Central memory CD8-positive, alpha-beta T cell (primary cell): ENCODE results near the gene NUP188.

Experiments used
- ATAC-seq: fragments of 150-1000 bp; cut with Tn5 transposase; replicated peaks from 2 replicates; pipeline ENCODE4 v1.10.0; 2022; ENCODE audit warnings: mild to moderate bottlenecking, moderate FRiP score, moderate number of reproducible peaks; ENCODE audit not compliant: poor library complexity, severe bottlenecking; ENCODE audit errors: extremely low read depth
- DNase-seq, 2 donors: peaks; one replicate each; pipeline ENCODE4 v3.0.0; 2021; ENCODE audit warnings: low spot score in 2 of 2
- H3K27ac Mint-ChIP-seq: one replicate; pipeline ENCODE4 v1.8.0; 2022; ENCODE audit warnings: low read depth, mild to moderate bottlenecking, moderate library complexity, mixed read lengths
- H3K27me3 Mint-ChIP-seq: one replicate; pipeline ENCODE4 v1.8.0; 2022; ENCODE audit warnings: mixed read lengths
- H3K36me3 Mint-ChIP-seq: one replicate; pipeline ENCODE4 v1.8.0; 2022; ENCODE audit warnings: mild to moderate bottlenecking, moderate library complexity, mixed read lengths; ENCODE audit not compliant: insufficient read depth
- H3K4me1 Mint-ChIP-seq: one replicate; pipeline ENCODE4 v1.8.0; 2022; ENCODE audit warnings: mixed read lengths
- H3K4me3 Mint-ChIP-seq: one replicate; pipeline ENCODE4 v1.8.0; 2022; ENCODE audit warnings: mild to moderate bottlenecking, moderate library complexity, mixed read lengths
- H3K9me3 Mint-ChIP-seq: one replicate; pipeline ENCODE4 v1.8.0; 2022; ENCODE audit warnings: mixed read lengths

Gene NUP188

GRCh38 chr9:128919402-128920089, 28.0 kb upstream of the NUP188 start:
- H3K4me1 Mint-ChIP-seq: no peaks in the 10 kb centered on the region
- H3K4me3 Mint-ChIP-seq: no peak overlapping the region
- no peaks in the 10 kb centered on the region for H3K9me3 Mint-ChIP-seq
- no peak for ATAC-seq
- peaks cover 29% of the 10 kb centered on the region for H3K36me3 Mint-ChIP-seq
- no peaks in the 10 kb centered on the region for H3K27me3 Mint-ChIP-seq
- H3K27ac Mint-ChIP-seq: peak overlapping the region; percentile 59
- no peak for DNase-seq

GRCh38 chr9:128920381-128921058, 27.0 kb upstream of the NUP188 start, which contains the start of gene PHYHD1:
Gene PHYHD1 (plus strand): TSS chr9:128920982. CDS start chr9:128922324, 1,342 bp downstream.
- Mint-ChIP-seq H3K27me3 (no peaks in the 10 kb centered on the region), H3K4me1 (no peaks in the 10 kb centered on the region), H3K27ac (no peak within 1 kb of the TSS), H3K9me3 (no peaks in the 10 kb centered on the region), H3K36me3 (peaks cover 29% of the 10 kb centered on the region), H3K4me3 (no peak within 1 kb of the TSS)
- ATAC-seq (no peak), DNase-seq (no peak)

GRCh38 chr9:128921881-128922763, 25.4 kb upstream of the NUP188 start:
- H3K36me3 Mint-ChIP-seq: peaks cover 17% of the 10 kb centered on the region
- peaks cover 4% of the 10 kb centered on the region for H3K4me1 Mint-ChIP-seq
- H3K4me3 Mint-ChIP-seq: no peak overlapping the region
- H3K27ac Mint-ChIP-seq: no peak overlapping the region
- H3K9me3 Mint-ChIP-seq: no peaks in the 10 kb centered on the region
- DNase-seq (no peak), ATAC-seq (no peak)
- H3K27me3 Mint-ChIP-seq: no peaks in the 10 kb centered on the region

DNA sequence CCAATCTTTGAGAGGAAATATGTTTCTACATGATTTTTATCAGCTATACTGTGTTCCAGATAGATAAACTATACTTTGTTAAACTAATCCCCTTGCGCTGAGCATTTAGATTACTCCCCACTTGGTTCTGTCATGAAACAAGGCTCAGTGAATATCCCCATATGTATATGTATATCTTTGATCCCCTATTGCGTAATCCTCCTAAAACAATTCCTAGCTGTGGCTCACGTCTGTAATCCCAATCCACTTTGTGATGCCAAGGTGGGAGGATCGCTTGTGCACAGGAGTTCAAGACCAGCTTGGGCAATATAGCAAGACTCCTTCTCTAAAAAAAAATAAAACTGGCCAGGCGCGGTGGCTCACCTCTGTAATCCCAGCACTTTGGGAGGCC, 24.0 kb upstream of the NUP188 start:
- no peak overlapping the region for H3K4me3 Mint-ChIP-seq
- no peaks in the 10 kb centered on the region for H3K9me3 Mint-ChIP-seq
- H3K4me1 Mint-ChIP-seq: peaks cover 11% of the 10 kb centered on the region
- DNase-seq: no peak
- no peak overlapping the region for H3K27ac Mint-ChIP-seq
- peaks cover 6% of the 10 kb centered on the region for H3K36me3 Mint-ChIP-seq
- H3K27me3 Mint-ChIP-seq: no peaks in the 10 kb centered on the region
- ATAC-seq: no peak

DNA sequence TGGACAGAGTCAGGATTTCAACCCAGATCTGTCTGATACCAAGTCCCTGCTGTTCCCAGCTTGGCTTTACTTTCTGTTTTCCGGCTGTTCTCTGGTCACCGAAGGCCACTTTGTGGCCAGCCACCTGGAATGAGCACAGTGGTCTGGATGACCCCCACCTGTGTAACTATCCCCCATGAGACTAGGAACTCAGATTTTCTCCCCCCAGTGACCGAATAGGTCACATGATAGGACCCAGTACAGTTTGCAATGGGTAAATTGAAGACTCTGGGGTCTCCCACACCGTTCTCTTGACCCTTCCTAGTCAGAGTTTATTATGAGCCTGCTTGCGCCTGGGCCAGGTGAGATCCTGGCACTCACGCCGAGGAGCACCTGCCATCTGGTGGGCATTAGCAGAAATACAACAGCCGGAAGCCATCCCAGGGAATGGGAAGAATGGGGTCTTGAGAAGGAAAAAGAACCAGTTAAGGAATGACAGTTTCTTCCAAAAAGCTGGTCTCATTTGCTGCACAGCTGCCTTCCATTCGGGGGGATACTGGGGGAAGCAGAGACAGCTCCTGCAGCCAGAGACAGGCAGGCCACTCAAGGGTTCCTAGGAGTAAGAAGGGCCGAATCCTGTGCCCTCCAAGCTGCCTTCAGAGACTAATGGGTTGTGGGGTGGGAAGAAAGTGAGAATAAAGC, 19.6 kb upstream of the NUP188 start:
- Mint-ChIP-seq H3K27ac (no peak overlapping the region), H3K4me3 (no peak overlapping the region), H3K27me3 (no peaks in the 10 kb centered on the region), H3K4me1 (peaks cover 11% of the 10 kb centered on the region), H3K36me3 (no peaks in the 10 kb centered on the region), H3K9me3 (no peaks in the 10 kb centered on the region)
- ATAC-seq (peak; percentile 40), DNase-seq (peak; percentile 23 to 28)

DNA sequence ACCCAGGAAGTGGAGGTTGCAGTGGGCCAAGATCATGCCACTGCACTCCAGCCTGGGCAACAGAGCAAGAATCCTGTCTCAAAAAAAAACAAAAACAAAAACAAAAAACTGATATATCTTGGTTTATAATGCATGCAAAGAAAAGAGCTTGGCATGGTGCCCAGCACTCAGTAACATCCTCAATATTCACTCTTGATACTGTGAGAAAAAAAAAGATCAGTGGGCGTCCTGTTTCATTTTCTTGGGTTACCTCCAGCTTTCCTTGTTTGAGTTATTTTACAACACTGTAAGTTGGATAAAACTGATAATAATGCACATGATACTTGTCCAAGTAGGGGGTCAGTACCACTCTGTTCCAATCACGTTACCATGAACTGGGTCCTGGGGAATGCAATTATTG, 18.9 kb upstream of the NUP188 start:
- Mint-ChIP-seq H3K27ac (no peak overlapping the region), H3K27me3 (no peaks in the 10 kb centered on the region), H3K4me1 (peaks cover 11% of the 10 kb centered on the region), H3K4me3 (no peak overlapping the region), H3K36me3 (no peaks in the 10 kb centered on the region), H3K9me3 (no peaks in the 10 kb centered on the region)
- DNase-seq: no peak
- ATAC-seq: no peak

GRCh38 chr9:128929560-128929959, 17.9 kb upstream of the NUP188 start:
- Mint-ChIP-seq H3K36me3 (no peaks in the 10 kb centered on the region), H3K27ac (no peak overlapping the region), H3K4me3 (no peak overlapping the region), H3K27me3 (no peaks in the 10 kb centered on the region), H3K9me3 (no peaks in the 10 kb centered on the region), H3K4me1 (peaks cover 11% of the 10 kb centered on the region)
- no peak for DNase-seq
- ATAC-seq: no peak

DNA sequence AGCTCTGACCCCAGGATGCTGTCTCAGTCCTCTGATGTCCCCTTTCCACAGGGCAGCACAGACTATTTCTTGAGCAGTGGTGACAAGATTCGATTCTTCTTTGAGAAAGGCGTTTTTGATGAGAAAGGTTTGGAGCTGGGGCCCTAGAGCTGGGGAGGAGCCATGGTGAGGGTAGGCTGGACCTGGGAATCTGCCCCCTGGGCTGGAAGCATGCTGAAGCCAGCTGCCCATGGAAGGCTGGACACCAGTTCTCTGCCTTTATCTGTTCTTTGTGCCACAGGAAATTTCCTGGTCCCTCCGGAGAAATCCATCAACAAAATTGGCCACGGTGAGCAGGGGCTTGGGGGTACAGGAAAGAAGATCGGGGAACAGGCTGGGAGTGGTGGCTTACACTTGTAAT, 13.8 kb upstream of the NUP188 start:
- no peak for DNase-seq
- ATAC-seq: no peak
- no peaks in the 10 kb centered on the region for H3K27me3 Mint-ChIP-seq

GRCh38 chr9:128936171-128936865, 11.2 kb upstream of the NUP188 start:
- no peaks in the 10 kb centered on the region for H3K27me3 Mint-ChIP-seq
- H3K27ac Mint-ChIP-seq: no peak overlapping the region
- H3K9me3 Mint-ChIP-seq: no peaks in the 10 kb centered on the region
- no peaks in the 10 kb centered on the region for H3K36me3 Mint-ChIP-seq
- DNase-seq (no peak), ATAC-seq (no peak)
- H3K4me3 Mint-ChIP-seq: no peak overlapping the region
- H3K4me1 Mint-ChIP-seq: no peaks in the 10 kb centered on the region

More for the DNA sequence above, 13.8 kb upstream of the NUP188 start:
- Mint-ChIP-seq H3K4me1 (no peaks in the 10 kb centered on the region), H3K9me3 (no peaks in the 10 kb centered on the region), H3K36me3 (no peaks in the 10 kb centered on the region), H3K27ac (no peak overlapping the region), H3K4me3 (no peak overlapping the region)

GRCh38 chr9:128937310-128938165, 10.0 kb upstream of the NUP188 start:
- no peaks in the 10 kb centered on the region for H3K4me1 Mint-ChIP-seq
- ATAC-seq (no peak), DNase-seq (no peak)
- H3K27me3 Mint-ChIP-seq: no peaks in the 10 kb centered on the region
- no peak overlapping the region for H3K4me3 Mint-ChIP-seq
- no peaks in the 10 kb centered on the region for H3K36me3 Mint-ChIP-seq
- H3K27ac Mint-ChIP-seq: peak overlapping the region; percentile 55
- H3K9me3 Mint-ChIP-seq: no peaks in the 10 kb centered on the region

DNA sequence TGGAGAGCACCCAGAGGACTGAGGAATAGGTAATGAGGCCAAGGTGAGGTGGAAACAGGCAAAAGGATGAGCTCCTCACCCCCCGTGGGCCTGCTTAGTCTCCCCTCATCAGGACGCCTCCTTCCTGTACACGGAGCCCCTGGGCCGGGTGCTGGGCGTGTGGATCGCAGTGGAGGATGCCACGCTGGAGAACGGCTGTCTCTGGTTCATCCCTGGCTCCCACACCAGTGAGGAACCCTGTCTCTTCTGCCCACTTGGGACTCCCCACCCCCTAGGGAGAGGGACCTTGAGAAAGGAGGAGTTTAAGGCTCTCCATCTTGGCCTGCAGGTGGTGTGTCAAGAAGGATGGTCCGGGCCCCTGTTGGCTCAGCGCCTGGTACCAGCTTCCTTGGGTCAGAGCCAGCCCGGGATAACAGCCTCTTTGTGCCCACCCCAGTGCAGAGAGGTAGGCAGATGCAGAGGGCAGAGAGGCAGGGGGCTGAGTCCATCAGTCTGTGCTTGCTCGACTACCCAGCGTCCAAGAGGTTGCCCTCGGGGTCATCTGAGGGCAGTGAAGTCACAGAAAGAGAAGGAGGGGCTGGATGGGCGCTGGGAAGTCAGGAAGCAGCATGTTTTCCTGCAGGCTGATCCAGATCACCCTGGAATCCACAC, 7.1 kb upstream of the NUP188 start:
- DNase-seq (no peak), ATAC-seq (no peak)
- no peak overlapping the region for H3K27ac Mint-ChIP-seq
- no peaks in the 10 kb centered on the region for H3K36me3 Mint-ChIP-seq
- no peaks in the 10 kb centered on the region for H3K9me3 Mint-ChIP-seq
- no peaks in the 10 kb centered on the region for H3K4me1 Mint-ChIP-seq
- no peaks in the 10 kb centered on the region for H3K27me3 Mint-ChIP-seq
- H3K4me3 Mint-ChIP-seq: no peak overlapping the region
